Mucosa of descending colon (tissue), 3 donors: ENCODE results near the gene VASH2. TPM values are rescaled to one million over a fixed set of nuclear protein-coding genes. Genes with fewer than 3 reads are reported as not detected.

Experiments used
- ATAC-seq: fragments of 200-7000 bp; cut with Tn5 transposase; one replicate; pipeline ENCODE4 v1.9.1; 2020; ENCODE audit warnings: mild to moderate bottlenecking, moderate library complexity
- DNase-seq, 3 donors: peaks; one replicate each; pipeline ENCODE4 v3.0.0-alpha.2; 2020
- H3K36me3 ChIP-seq: fragments of 200-600 bp; one replicate; pipeline ENCODE4 v1.8.0; 2021; ENCODE audit warnings: low read depth, mild to moderate bottlenecking
- H3K4me1 ChIP-seq: fragments of 200-600 bp; one replicate; pipeline ENCODE4 v1.8.0; 2021; ENCODE audit warnings: low read depth, mild to moderate bottlenecking
- H3K4me3 ChIP-seq: fragments of 200-600 bp; one replicate; pipeline ENCODE4 v1.8.0; 2021; ENCODE audit warnings: mild to moderate bottlenecking
- H3K9me3 ChIP-seq: fragments of 200-600 bp; one replicate; pipeline ENCODE4 v1.8.0; 2021; ENCODE audit warnings: mild to moderate bottlenecking
- CTCF ChIP-seq: fragments of 200-600 bp; IDR thresholded peaks from one replicate; pipeline ENCODE4 v1.8.0; 2022; ENCODE audit warnings: antibody characterized with exemption, mild to moderate bottlenecking
- intact Hi-C, 2 donors: fragments of 100-400 bp; cut with DNase I in 1 of 2; cut with micrococcal nuclease in 1 of 2; formaldehyde crosslinking; loops; one replicate each; pipeline versions ENCODE4 v1.11.0 to v1.11.1; 2022; cut with DNase I, micrococcal nuclease
- total RNA-seq, 3 donors: library from RNA; stranded (reverse); fragmentation: NEBNext Ultra II Directional in 2 of 3; extraction: Animal tissue kit (Norgen Biotek cat#: 25700) in 2 of 3; gene quantifications; one replicate each; pipeline versions ENCODE4 v1.2.1 to v1.2.4, GENCODE V29; 2021 to 2023
- donor health status: DM: no; HTN: no; CAD: no; lungs with moderate emphysema.
- donor health status: DM: no; HTN: no; CAD: no.
- donor health status: DM: no; HTN: yes; CAD: no.

VASH2 gene
- total RNA-seq, 3 donors from 2014 or later = 0.25 to 0.78 (median 0.41) TPM

GRCh38 chr1:212968368-212968863 lies 18.1 kb downstream of the VASH2 start:
- Histone ChIP-seq H3K9me3 (no peaks in the 10 kb centered on the region), H3K4me1 (no peaks in the 10 kb centered on the region), H3K4me3 (no peak overlapping the region), H3K36me3 (no peaks in the 10 kb centered on the region)
- DNase-seq = no peak
- intact Hi-C loops = no loop called here
- ATAC-seq = no peak
- no peak for TF ChIP-seq CTCF

- no peaks in the 10 kb centered on the region for H3K9me3 ChIP-seq
- ATAC-seq = no peak
- H3K36me3 ChIP-seq = no peaks in the 10 kb centered on the region
- intact Hi-C loops = no loop called here
- H3K4me3 ChIP-seq = no peak overlapping the region
- TF ChIP-seq CTCF = no peak
- DNase-seq = no peak
- no peaks in the 10 kb centered on the region for H3K4me1 ChIP-seq
Observed at GRCh38 chr1:212970085-212970484, 19.7 kb downstream of the VASH2 start.

- no peak for ATAC-seq
Observed at GRCh38 chr1:212971312-212971711, 21.0 kb downstream of the VASH2 start.

GRCh38 chr1:212973426-212973825 lies 23.1 kb downstream of the VASH2 start:
- no peaks in the 10 kb centered on the region for H3K9me3 ChIP-seq
- no peaks in the 10 kb centered on the region for H3K4me1 ChIP-seq
- no peak for ATAC-seq
- H3K36me3 ChIP-seq = no peaks in the 10 kb centered on the region
- TF ChIP-seq CTCF = no peak
- no peak for DNase-seq
- H3K4me3 ChIP-seq = no peak overlapping the region
- intact Hi-C loops = no loop called here

More at GRCh38 chr1:212971312-212971711, 21.0 kb downstream of the VASH2 start:
- Histone ChIP-seq H3K4me3 (no peak overlapping the region), H3K36me3 (no peaks in the 10 kb centered on the region), H3K4me1 (no peaks in the 10 kb centered on the region), H3K9me3 (no peaks in the 10 kb centered on the region)
- DNase-seq = no peak
- TF ChIP-seq CTCF = no peak
- intact Hi-C loops = no loop called here

- Histone ChIP-seq H3K9me3 (no peaks in the 10 kb centered on the region), H3K4me3 (no peak overlapping the region), H3K4me1 (no peaks in the 10 kb centered on the region), H3K36me3 (no peaks in the 10 kb centered on the region)
- intact Hi-C loops = no loop called here
- no peak for ATAC-seq
- no peak for TF ChIP-seq CTCF
- DNase-seq = no peak
Observed at GRCh38 chr1:212973899-212974298, 23.6 kb downstream of the VASH2 start.

GRCh38 chr1:212974711-212975110 lies 24.4 kb downstream of the VASH2 start:
- DNase-seq (no peak), ATAC-seq (no peak)
- intact Hi-C loops = no loop called here
- no peak for TF ChIP-seq CTCF
- Histone ChIP-seq H3K4me1 (no peaks in the 10 kb centered on the region), H3K4me3 (no peak overlapping the region), H3K36me3 (no peaks in the 10 kb centered on the region), H3K9me3 (no peaks in the 10 kb centered on the region)
